Measurements from ENCODE around the gene NLRP6. TPM values are rescaled to one million over a fixed set of nuclear protein-coding genes. Genes with fewer than 3 reads are reported as not detected.
A peak's percentile ranks its signal among the peaks of the same experiment; 100 is the strongest.

The NLRP6 gene
- polyA plus RNA-seq, 3 donors: 0.10 to 0.51 (median 0.24) TPM

DNA sequence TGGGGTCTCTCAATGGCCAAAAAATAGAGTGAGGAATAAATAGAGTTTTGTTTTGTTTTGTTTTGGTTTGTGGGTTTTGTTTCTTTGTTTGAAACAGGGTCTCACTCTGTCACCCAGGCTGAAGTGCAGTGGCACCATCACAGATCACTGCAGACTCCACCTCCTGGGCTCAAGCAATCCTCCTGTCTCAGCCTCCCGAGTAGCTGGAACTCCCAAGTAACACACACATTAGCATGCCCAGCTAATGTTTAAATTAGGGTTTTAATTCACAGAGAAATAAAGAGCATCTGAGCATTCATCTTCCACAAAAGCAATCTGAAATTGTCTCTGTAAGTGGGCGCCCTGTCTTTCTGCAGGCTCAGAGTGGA is 51.7 kb downstream of the NLRP6 start:
- H3K27ac Mint-ChIP-seq: peak overlapping the region in 1 of 7 donors; percentile 78
- no peaks in the 10 kb centered on the region for H4K20me1 ChIP-seq (ENCODE audit: insufficient read depth, low read length)
- H3K4me2 ChIP-seq (replicated peaks; ENCODE audit: extremely low read depth, low read length, poor library complexity, severe bottlenecking): no peak overlapping the region
- no peaks in the 10 kb centered on the region for H3K79me2 ChIP-seq (ENCODE audit: insufficient read depth, low read length)
- intact Hi-C loops (cut with micrococcal nuclease): no loop called here
- H2AFZ ChIP-seq (ENCODE audit: insufficient read depth, low read depth, low read length, poor library complexity, severe bottlenecking): no peak overlapping the region
- H3K36me3 ChIP-seq (replicated peaks in 1 of 2; ENCODE audit: control insufficient read depth in 1 of 2, insufficient read depth in 2 of 2, low read length in 2 of 2): no peaks in the 10 kb centered on the region
- H3K9ac ChIP-seq (ENCODE audit: insufficient read depth, low read length, poor library complexity, severe bottlenecking): no peak overlapping the region
- no peak overlapping the region for H3K27ac ChIP-seq (ENCODE audit: low read depth in 1 of 2, low read length in 2 of 2)
- H3K27me3 Mint-ChIP-seq (ENCODE audit: low read depth in 3 of 3): peaks cover 5 to 8% (median 6%) of the 10 kb centered on the region in 3 donors
- no peaks in the 10 kb centered on the region for H3K27me3 ChIP-seq (ENCODE audit: control insufficient read depth in 2 of 2, insufficient read depth in 2 of 2, low read length in 2 of 2)
- DNase-seq: no peak
- TF ChIP-seq, protein P1, sequence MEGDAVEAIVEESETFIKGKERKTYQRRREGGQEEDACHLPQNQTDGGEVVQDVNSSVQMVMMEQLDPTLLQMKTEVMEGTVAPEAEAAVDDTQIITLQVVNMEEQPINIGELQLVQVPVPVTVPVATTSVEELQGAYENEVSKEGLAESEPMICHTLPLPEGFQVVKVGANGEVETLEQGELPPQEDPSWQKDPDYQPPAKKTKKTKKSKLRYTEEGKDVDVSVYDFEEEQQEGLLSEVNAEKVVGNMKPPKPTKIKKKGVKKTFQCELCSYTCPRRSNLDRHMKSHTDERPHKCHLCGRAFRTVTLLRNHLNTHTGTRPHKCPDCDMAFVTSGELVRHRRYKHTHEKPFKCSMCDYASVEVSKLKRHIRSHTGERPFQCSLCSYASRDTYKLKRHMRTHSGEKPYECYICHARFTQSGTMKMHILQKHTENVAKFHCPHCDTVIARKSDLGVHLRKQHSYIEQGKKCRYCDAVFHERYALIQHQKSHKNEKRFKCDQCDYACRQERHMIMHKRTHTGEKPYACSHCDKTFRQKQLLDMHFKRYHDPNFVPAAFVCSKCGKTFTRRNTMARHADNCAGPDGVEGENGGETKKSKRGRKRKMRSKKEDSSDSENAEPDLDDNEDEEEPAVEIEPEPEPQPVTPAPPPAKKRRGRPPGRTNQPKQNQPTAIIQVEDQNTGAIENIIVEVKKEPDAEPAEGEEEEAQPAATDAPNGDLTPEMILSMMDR (IDR thresholded peaks at IDR 0.05): no peak
- H3K4me1 ChIP-seq (ENCODE audit: control insufficient read depth in 1 of 2, insufficient read depth in 2 of 2, low read length in 2 of 2): peaks cover 28 to 47% of the 10 kb centered on the region in 2 donors
- H3K4me3 ChIP-seq (replicated peaks in 1 of 3; ENCODE audit: low read depth in 2 of 3, low read length in 3 of 3): no peak overlapping the region
- H3K9me3 ChIP-seq (replicated peaks in 1 of 2; ENCODE audit: control insufficient read depth in 1 of 2, insufficient read depth in 1 of 2, low read length in 2 of 2): peaks cover 7 to 23% of the 10 kb centered on the region in 2 donors
- no CpG with 5 or more reads among the region's 2 CpGs for WGBS (ENCODE audit: insufficient coverage)
- H3K9me3 Mint-ChIP-seq: peaks cover 15 to 24% (median 21%) of the 10 kb centered on the region in 7 donors
- H3K36me3 Mint-ChIP-seq: peaks cover 2 to 3% of the 10 kb centered on the region in 2 donors
- H3K4me3 Mint-ChIP-seq: no peak overlapping the region
- peaks cover 47% of the 10 kb centered on the region for H3K4me1 Mint-ChIP-seq

- Mint-ChIP-seq H3K27me3 (ENCODE audit: low read depth in 3 of 3) (peaks cover 5 to 8% (median 7%) of the 10 kb centered on the region in 3 donors), H3K9me3 (peaks cover 15 to 24% (median 21%) of the 10 kb centered on the region in 7 donors), H3K4me1 (peaks cover 45% of the 10 kb centered on the region), H3K27ac (peak overlapping the region in 1 of 7 donors; percentile 66), H3K36me3 (peaks cover 2 to 3% of the 10 kb centered on the region in 2 donors), H3K4me3 (no peak overlapping the region)
- Histone ChIP-seq H3K36me3 (replicated peaks in 1 of 2; ENCODE audit: control insufficient read depth in 1 of 2, insufficient read depth in 2 of 2, low read length in 2 of 2) (no peaks in the 10 kb centered on the region), H3K27me3 (ENCODE audit: control insufficient read depth in 2 of 2, insufficient read depth in 2 of 2, low read length in 2 of 2) (no peaks in the 10 kb centered on the region), H3K9ac (ENCODE audit: insufficient read depth, low read length, poor library complexity, severe bottlenecking) (no peak overlapping the region), H3K79me2 (ENCODE audit: insufficient read depth, low read length) (no peaks in the 10 kb centered on the region), H4K20me1 (ENCODE audit: insufficient read depth, low read length) (no peaks in the 10 kb centered on the region), H3K27ac (ENCODE audit: low read depth in 1 of 2, low read length in 2 of 2) (no peak overlapping the region), H3K4me2 (replicated peaks; ENCODE audit: extremely low read depth, low read length, poor library complexity, severe bottlenecking) (no peak overlapping the region), H3K9me3 (replicated peaks in 1 of 2; ENCODE audit: control insufficient read depth in 1 of 2, insufficient read depth in 1 of 2, low read length in 2 of 2) (peaks cover 7 to 23% of the 10 kb centered on the region in 2 donors), H2AFZ (ENCODE audit: insufficient read depth, low read depth, low read length, poor library complexity, severe bottlenecking) (no peak overlapping the region), H3K4me3 (replicated peaks in 1 of 3; ENCODE audit: low read depth in 2 of 3, low read length in 3 of 3) (no peak overlapping the region), H3K4me1 (ENCODE audit: control insufficient read depth in 1 of 2, insufficient read depth in 2 of 2, low read length in 2 of 2) (peaks cover 28 to 43% of the 10 kb centered on the region in 2 donors)
- WGBS (ENCODE audit: insufficient coverage): 95% methylated on average over 8 of the region's 14 CpGs
- DNase-seq: no peak
- TF ChIP-seq, protein P1 (IDR thresholded peaks at IDR 0.05): no peak
- intact Hi-C loops (cut with micrococcal nuclease): no loop called here
These were observed 52.1 kb downstream of the NLRP6 start for GRCh38 chr11:330307-330693.

All from CD14-positive monocyte (primary cell).